Head of caudate nucleus (tissue), 42 donors: ENCODE measurements around the gene SLC7A5.

Experiments used
- DNase-seq, 42 donors: peaks; one replicate each; pipeline versions ENCODE4 v3.0.0 to v3.0.0-alpha.2; 2020 to 2021; ENCODE audit warnings: mixed read lengths in 7 of 42
- intact Hi-C: fragments of 100-400 bp; cut with DNase I; formaldehyde crosslinking; loops from one replicate; pipeline ENCODE4 v1.15.0; 2022

SLC7A5 gene

GRCh38 chr16:87850009-87851006, 19.0 kb downstream of the SLC7A5 start:
- DNase-seq = peak in 40 of 42 donors; percentile 33 to 87 (median 68)
- intact Hi-C loops = no loop called here

GRCh38 chr16:87849419-87850008, 19.8 kb downstream of the SLC7A5 start:
- DNase-seq = no peak
- intact Hi-C loops = no loop called here

- DNase-seq = no peak
- intact Hi-C loops = no loop called here
These were observed 20.5 kb downstream of the SLC7A5 start for GRCh38 chr16:87848676-87849345.

GRCh38 chr16:87847785-87848675, 21.3 kb downstream of the SLC7A5 start:
- DNase-seq = peak; percentile 57 to 89 (median 80)
- intact Hi-C loops = no loop called here

- no peak for DNase-seq
- intact Hi-C loops = no loop called here
These were observed 21.9 kb downstream of the SLC7A5 start for GRCh38 chr16:87847467-87847784.

GRCh38 chr16:87846705-87847466, 22.4 kb downstream of the SLC7A5 start:
- no peak for DNase-seq
- intact Hi-C loops = no loop called here

GRCh38 chr16:87845807-87846619, 23.3 kb downstream of the SLC7A5 start:
- peak in 1 of 42 donors; percentile 26 for DNase-seq
- intact Hi-C loops = no loop called here

GRCh38 chr16:87845213-87845612, 24.1 kb downstream of the SLC7A5 start:
- DNase-seq = no peak
- intact Hi-C loops = no loop called here

GRCh38 chr16:87844809-87845208, 24.5 kb downstream of the SLC7A5 start:
- no peak for DNase-seq
- intact Hi-C loops = no loop called here

- no peak for DNase-seq
- intact Hi-C loops = no loop called here
These were observed 25.1 kb downstream of the SLC7A5 start for GRCh38 chr16:87844120-87844733.

- intact Hi-C loops = no loop called here
- no peak for DNase-seq
These were observed 25.6 kb downstream of the SLC7A5 start for GRCh38 chr16:87843678-87844105.

- intact Hi-C loops = no loop called here
- no peak for DNase-seq
These were observed 27.0 kb downstream of the SLC7A5 start for GRCh38 chr16:87842209-87842869.

- intact Hi-C loops = no loop called here
- no peak for DNase-seq
These were observed 27.7 kb downstream of the SLC7A5 start for GRCh38 chr16:87841340-87842208.

- DNase-seq = no peak
- intact Hi-C loops = no loop called here
These were observed 28.9 kb downstream of the SLC7A5 start for GRCh38 chr16:87840271-87840978.
